Anterior cingulate cortex (tissue), 58 donors: ENCODE data around the gene SPRY1.
A peak's percentile ranks its signal among the peaks of the same experiment; 100 is the strongest.

Experiments
- DNase-seq, 58 donors: peaks; one replicate each; lab custom pipeline; 2025; lab: John Stamatoyannopoulos, UW

SPRY1 gene

DNA sequence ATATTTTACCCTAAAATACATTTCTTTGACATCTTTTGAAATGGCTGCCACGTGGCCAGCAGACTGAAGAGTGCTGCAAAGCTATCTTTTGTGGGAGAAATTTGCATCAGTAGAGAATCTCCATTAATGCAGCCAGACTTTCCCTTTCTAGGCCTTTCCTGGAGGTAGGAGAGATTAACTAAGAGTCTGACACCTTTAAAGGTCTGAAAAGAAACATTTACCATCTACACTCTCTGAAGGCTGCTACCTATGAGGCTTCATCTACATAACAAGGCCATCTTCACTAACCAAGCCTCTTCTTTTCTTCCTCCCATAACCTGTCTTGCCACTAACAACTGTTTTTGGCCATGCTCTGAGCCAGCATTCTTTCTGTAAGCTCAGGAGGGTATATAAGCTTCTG is 17.8 kb upstream of the SPRY1 start:
- DNase-seq = no peak

DNA sequence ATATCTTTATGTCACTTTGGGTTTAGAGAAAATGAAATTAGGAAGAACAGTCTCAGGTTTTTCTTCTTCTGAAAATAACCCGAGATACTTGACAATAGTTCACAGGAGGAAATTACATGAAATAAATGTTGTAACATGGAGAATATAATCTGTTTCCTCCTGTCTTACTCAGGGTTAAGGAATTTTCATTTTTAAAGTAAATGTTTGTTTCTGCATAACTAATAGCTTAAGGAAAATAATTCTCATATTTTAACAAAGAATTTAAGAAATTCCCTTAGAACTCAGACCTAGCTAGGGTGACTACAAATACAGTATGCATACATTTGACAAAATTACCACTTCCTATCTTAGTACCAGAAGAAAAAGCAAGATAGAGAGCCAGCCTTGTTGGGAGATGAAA is 17.2 kb upstream of the SPRY1 start:
- no peak for DNase-seq

GRCh38 chr4:123380728-123381716 is 15.6 kb upstream of the SPRY1 start:
- DNase-seq = no peak

DNA sequence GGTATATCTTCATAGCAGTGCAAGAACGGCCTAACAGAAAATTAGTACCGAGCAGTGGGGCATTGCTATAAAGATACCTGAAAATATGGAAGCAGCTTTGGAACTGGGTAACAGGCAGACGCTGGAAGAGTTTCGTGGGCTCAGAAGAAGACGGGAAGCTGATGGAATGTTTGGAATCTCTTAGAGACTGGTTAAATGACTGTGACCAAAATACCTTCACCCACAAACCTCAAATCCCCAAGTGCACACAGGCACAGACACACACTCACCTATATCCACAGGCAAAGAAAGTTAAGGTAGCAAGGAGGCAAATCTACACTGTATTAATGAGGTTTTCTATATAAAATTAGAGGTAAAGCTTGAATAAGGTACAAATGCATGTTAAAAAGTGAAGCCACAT is 14.6 kb upstream of the SPRY1 start:
- no peak for DNase-seq

GRCh38 chr4:123383566-123383965 is 13.0 kb upstream of the SPRY1 start:
- DNase-seq = no peak

GRCh38 chr4:123386609-123387008 is 10.0 kb upstream of the SPRY1 start:
- DNase-seq = no peak

GRCh38 chr4:123390846-123391456 is 5.6 kb upstream of the SPRY1 start:
- DNase-seq = no peak

DNA sequence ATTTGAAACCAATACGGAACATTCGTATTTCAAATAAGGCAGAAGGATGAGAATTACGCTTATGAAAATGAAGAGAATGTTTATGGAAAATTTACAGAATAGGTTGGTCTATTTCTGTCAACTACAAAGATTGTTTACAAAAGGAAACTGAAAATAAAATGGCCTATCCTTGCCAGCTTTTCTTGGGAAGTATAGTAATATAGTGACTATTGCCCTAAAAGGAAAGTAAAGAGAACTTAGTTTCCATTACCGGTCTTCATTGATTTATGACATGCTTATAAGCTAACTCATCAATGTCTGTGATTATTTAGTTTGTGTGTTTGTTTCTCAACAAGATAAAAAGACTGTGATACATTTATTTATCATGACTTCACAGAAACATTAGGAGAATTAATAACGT is 2.9 kb upstream of the SPRY1 start:
- DNase-seq = no peak

DNA sequence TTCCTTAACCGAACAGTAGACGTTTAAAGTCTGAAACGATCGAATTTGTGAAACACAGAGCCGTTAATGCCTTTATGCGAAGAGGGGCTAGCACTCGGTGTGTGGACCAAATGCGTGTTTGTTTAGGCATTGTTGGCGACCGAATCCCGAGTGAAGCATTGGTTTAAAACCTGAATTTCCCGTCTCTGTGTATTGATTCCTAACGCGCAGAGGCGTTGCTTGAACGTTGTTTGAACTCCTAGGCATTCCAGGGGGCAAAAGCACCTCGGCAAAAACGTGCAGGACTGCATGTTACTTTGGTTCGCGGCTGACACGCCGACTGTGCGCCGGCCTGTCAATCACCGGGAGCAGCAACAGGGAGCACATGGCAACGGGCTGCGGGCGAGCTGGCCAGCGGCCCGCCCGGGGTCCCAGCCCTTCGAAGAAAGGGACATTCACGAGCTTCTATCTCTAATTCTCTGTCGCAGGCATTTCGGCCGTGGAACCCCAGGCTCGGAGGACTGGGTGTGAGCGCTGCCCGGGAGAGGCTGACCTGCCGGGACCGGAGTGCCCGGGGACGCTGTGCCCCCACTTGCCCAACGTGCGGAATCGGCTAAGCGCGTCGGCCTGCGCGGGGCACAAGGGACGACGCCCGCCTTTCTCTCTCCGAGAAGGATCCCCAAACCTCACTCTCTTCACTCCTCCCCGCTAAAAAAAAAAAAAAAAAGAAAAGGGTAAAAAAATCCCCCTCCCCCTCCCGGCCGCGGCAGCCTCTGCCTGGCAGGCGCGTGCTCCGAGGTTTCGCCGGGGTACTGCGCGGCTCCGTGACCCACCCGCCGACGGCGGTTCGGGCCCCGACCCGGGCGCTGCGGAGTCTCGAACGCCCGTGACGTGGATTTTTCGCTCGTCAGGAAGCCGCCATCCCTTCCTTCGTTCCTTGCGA is 810 bp downstream of the SPRY1 start:
- DNase-seq = peak in 49 of 58 donors; percentile 4 to 72 (median 31)

GRCh38 chr4:123398066-123398852 is 1.7 kb downstream of the SPRY1 start:
- peak in 53 of 58 donors; percentile 6 to 72 (median 45) for DNase-seq

DNA sequence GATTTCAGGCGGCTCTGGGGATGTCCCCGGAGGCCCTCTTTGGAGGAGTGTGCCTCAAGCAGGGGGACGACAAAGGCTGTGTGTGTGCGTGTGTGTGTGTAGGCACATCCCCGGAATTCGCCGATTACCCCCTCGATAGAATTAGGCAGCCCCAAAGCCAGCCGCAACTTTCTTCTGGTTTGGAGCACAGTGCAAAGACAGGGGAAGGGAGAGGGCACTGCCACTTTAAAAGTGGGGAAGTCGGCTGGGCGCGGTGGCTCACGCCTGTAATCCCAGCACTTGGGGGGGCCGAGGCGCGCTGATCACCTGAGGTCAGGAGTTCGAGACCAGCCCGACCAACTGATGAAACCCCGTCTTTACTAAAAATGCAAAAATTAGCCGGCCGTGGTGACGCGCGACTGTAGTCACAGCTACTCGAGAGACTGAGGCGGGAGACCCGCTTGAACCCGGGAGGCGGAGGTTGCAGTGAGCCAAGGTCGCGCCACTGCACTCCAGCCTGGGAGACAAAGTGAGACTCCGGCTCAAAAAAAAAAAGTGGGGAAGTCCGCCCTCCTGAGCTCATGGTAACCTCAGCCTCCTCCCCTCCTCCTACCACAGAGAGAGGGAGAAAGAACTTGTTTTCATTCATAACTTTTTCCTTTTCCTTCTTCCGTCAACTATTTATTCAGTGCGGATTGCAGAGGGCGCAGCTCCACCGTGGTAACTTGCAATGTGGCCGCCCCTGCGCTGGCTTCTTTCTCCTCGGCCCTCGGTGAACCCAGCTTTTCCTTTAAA is 2.4 kb downstream of the SPRY1 start:
- peak in 44 of 58 donors; percentile 6 to 78 (median 44) for DNase-seq

GRCh38 chr4:123399627-123400358 is 3.2 kb downstream of the SPRY1 start:
- peak in 23 of 58 donors; percentile 3 to 78 (median 40) for DNase-seq

DNA sequence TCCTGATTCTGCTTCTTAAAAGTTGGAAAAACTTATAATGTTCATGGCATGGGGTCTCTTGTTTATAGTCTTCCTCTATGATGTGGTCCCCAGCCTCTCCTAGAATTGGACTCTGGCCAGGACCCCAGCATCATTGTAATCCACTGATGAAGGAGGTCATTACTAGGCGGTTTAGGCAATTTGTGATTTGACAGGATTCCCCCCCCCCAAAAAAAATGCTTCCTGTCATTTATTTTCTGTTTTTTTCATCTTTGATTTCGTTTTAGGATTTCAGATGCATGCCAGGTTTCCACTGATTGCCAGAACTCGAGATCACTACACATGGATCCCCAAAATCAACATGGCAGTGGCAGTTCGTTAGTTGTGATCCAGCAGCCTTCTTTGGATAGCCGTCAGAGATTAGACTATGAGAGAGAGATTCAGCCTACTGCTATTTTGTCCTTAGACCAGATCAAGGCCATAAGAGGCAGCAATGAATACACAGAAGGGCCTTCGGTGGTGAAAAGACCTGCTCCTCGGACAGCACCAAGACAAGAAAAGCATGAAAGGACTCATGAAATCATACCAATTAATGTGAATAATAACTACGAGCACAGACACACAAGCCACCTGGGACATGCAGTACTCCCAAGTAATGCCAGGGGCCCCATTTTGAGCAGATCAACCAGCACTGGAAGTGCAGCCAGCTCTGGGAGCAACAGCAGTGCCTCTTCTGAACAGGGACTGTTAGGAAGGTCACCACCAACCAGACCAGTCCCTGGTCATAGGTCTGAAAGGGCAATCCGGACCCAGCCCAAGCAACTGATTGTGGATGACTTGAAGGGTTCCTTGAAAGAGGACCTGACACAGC is 4.9 kb downstream of the SPRY1 start:
- DNase-seq = peak in 1 of 58 donors; percentile 2

DNA sequence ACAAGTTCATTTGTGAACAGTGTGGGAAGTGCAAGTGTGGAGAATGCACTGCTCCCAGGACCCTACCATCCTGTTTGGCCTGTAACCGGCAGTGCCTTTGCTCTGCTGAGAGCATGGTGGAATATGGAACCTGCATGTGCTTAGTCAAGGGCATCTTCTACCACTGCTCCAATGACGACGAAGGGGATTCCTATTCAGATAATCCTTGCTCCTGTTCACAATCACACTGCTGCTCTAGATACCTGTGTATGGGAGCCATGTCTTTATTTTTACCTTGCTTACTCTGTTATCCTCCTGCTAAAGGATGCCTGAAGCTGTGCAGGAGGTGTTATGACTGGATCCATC is 5.5 kb downstream of the SPRY1 start:
- peak in 1 of 58 donors; percentile 6 for DNase-seq

DNA sequence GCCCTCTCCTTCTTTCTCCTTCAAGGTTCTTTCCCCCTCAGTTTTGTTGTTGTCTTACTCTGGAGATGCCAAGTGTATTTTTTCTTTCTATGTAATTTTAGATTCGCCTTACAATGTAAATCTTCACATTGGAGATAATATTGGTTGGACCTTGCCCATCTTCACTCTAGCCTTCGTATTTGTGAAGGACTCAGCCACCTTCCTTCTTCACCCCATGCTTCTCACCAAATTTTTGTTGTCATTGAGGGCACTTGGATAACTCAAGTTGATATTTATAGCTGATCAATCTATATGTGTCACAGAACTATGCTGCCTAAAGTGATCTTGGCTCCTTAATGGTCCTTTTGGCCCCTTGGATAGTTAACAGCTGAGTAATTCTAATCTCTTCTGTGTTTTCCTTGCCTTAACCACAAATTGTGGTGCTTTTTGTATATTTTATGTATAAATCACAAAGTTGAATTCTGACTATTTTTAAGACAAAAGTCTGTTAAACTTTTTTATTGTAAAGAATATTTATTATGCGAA is 6.5 kb downstream of the SPRY1 start:
- DNase-seq = no peak

DNA sequence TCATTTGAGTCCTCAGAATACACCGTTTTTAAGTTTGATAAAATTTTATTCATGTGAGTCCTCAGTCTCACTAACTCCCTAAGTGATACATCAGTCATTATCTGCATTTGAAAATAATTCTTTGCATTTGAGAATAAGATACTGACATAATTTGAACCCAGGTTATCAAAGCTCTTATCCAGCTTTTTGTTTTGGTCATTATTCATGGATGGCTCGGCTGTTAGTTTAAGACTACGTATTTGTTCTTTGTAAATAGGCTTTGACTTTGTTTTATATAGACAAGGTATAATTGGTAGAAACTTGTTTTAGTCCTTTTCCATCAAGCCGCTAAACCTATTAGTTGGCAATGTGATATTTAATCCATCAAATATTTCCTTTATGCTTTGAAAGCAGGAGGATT is 7.9 kb downstream of the SPRY1 start:
- DNase-seq = no peak

GRCh38 chr4:123405267-123405865 is 8.8 kb downstream of the SPRY1 start:
- DNase-seq = no peak
